Pons (tissue), 1 donor: ENCODE measurements around the gene IQCC.
"Not testable (repeated sequence)": the region's sequence is repeated elsewhere in the genome, so short reads cannot be mapped to it uniquely, and the experiment has no call there.

Experiments
- DNase-seq: peaks from one replicate; pipeline ENCODE4 v3.0.0-alpha.2; 2016; ENCODE audit warnings: low spot score

IQCC gene

GRCh38 chr1:32205401-32206370 lies at the start of gene IQCC:
TSS of gene IQCC (plus strand) at chr1:32205671. CDS start at chr1:32205682, 11 bp downstream.
- DNase-seq, result peak; percentile 76

- DNase-seq, result no peak
These were observed 46.3 kb upstream of the IQCC start for GRCh38 chr1:32159189-32159588.

GRCh38 chr1:32163405-32163804 lies 42.1 kb upstream of the IQCC start:
- DNase-seq, result no peak

- not testable (repeated sequence) for DNase-seq
These were observed 39.8 kb upstream of the IQCC start for GRCh38 chr1:32165633-32166032.

- DNase-seq, result no peak
These were observed 34.5 kb upstream of the IQCC start for GRCh38 chr1:32170991-32171390.

GRCh38 chr1:32172621-32173245 lies 32.7 kb upstream of the IQCC start:
- DNase-seq, result no peak

- DNase-seq, result no peak
These were observed 26.9 kb upstream of the IQCC start for GRCh38 chr1:32178380-32179192.

- DNase-seq, result no peak
These were observed 26.4 kb upstream of the IQCC start for GRCh38 chr1:32179193-32179442.

- peak; percentile 90 for DNase-seq
These were observed 25.9 kb upstream of the IQCC start, which contains the start of gene TXLNA for GRCh38 chr1:32179443-32180185. TSS of gene TXLNA (plus strand) at chr1:32179675. CDS start at chr1:32180346, 671 bp downstream.

- no peak for DNase-seq
These were observed 25.0 kb upstream of the IQCC start for GRCh38 chr1:32180186-32181060.

- DNase-seq, result no peak
These were observed 24.4 kb upstream of the IQCC start for GRCh38 chr1:32181065-32181464.

GRCh38 chr1:32181563-32181962 lies 23.9 kb upstream of the IQCC start:
- DNase-seq, result no peak

- DNase-seq, result no peak
These were observed 23.4 kb upstream of the IQCC start for GRCh38 chr1:32182060-32182459.

- DNase-seq, result no peak
These were observed 20.8 kb upstream of the IQCC start for GRCh38 chr1:32184650-32185049.

GRCh38 chr1:32186077-32186476 lies 19.4 kb upstream of the IQCC start:
- DNase-seq, result no peak

GRCh38 chr1:32186491-32186890 lies 19.0 kb upstream of the IQCC start:
- no peak for DNase-seq

GRCh38 chr1:32187850-32188249 lies 17.6 kb upstream of the IQCC start:
- no peak for DNase-seq

GRCh38 chr1:32192220-32192948 lies 13.1 kb upstream of the IQCC start:
- no peak for DNase-seq

GRCh38 chr1:32194984-32195383 lies 10.5 kb upstream of the IQCC start:
- DNase-seq, result no peak

GRCh38 chr1:32195531-32195930 lies 9.9 kb upstream of the IQCC start:
- DNase-seq, result no peak
